NCI-H748 treated with DMSO at 0.1 percent for 48 hours (cell line): ENCODE data around the gene PPP2R5D.
"Not testable (repeated sequence)": the region's sequence is repeated elsewhere in the genome, so short reads cannot be mapped to it uniquely, and the experiment has no call there.

ENCODE experiments used
- DNase-seq: peaks from one replicate; lab custom pipeline; 2025; lab: John Stamatoyannopoulos, UW

The PPP2R5D gene

GRCh38 chr6:42984001-42984923 is at the start of gene PPP2R5D:
PPP2R5D (plus strand) TSS chr6:42984570; CDS start chr6:42984678, 108 bp downstream.
- DNase-seq = peak; percentile 99

- no peak for DNase-seq
Observed at GRCh38 chr6:42935322-42935721, 49.0 kb upstream of the PPP2R5D start.

- no peak for DNase-seq
Observed at GRCh38 chr6:42936398-42936797, 48.0 kb upstream of the PPP2R5D start.

- no peak for DNase-seq
Observed at GRCh38 chr6:42937548-42938427, 46.6 kb upstream of the PPP2R5D start.

- no peak for DNase-seq
Observed at GRCh38 chr6:42938428-42938796, 46.0 kb upstream of the PPP2R5D start.

DNA sequence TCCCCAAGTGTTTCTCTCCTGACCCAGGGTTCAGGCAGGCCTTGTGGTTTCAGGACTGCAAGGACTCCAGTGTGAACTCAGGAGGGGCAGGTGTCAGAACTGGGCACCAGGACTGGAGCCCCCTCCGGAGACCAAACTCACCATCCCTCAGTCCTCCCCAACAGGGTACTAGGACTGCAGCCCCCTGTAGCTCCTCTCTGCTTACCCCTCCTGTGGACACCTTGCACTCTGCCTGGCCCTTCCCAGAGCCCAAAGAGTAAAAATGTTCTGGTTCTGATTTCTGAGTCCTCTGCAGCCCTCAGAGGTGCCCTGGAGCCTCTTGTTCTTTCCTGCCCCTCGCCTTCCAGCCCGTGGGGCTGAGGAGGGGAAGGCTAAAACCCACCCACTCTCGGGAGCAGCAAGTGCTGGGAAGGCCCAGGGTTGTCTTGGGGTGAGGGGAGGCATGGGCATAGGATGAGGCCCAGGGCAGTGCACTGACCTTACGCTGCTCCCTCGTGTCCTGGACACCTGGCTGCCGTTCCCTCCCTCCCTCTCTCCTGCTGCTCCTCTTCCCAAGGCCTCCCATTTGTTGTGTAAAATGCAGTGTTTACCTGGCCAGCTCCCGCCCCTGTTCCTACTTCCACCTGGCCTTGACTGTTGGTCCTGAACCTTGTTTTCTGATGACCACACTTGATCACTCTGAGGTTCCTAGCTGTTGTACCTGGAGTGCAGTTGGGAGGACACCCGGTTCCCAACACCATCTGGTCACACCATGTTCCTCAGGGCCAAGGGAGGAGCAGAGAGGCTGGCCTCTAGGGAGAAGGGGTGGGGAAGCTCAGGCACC is 45.2 kb upstream of the PPP2R5D start:
- DNase-seq = no peak

DNA sequence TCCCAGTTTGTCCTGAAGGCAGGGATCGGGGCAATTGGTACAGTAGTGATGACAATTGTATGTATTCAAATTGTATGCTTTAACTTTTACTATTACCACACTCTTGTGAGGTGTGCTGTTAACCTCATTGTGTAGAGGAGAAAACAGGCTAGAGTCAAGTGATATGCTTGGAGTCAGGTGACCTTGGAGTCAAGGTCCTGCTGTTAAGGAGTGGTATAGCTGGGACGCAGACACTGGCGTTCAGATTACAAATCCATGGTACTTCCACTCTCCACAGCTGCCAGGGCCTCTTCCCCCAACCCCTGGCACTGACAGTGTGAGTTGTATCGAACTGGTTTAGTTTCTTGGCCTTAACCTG is 44.6 kb upstream of the PPP2R5D start:
- DNase-seq = no peak

GRCh38 chr6:42940493-42941045 is 43.8 kb upstream of the PPP2R5D start:
- no peak for DNase-seq

DNA sequence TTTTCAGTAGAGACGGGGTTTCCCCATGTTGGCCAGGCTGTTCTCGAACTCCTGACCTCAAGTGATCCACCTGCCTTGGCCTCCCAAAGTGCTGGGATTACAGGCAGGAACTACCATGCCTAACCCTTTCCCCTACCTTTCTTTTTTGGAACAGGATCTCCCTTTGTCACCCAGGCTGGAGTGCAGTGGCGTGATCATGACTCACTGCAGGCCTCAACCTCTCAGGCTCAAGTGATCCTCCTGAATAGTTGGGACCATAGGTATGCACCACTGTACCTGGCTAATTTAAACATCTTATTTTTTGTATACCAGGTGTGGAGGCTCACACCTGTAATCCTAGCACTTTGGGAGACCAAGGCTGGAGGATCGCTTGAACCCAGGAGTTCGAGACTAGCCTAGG is 43.0 kb upstream of the PPP2R5D start:
- DNase-seq = not testable (repeated sequence)

DNA sequence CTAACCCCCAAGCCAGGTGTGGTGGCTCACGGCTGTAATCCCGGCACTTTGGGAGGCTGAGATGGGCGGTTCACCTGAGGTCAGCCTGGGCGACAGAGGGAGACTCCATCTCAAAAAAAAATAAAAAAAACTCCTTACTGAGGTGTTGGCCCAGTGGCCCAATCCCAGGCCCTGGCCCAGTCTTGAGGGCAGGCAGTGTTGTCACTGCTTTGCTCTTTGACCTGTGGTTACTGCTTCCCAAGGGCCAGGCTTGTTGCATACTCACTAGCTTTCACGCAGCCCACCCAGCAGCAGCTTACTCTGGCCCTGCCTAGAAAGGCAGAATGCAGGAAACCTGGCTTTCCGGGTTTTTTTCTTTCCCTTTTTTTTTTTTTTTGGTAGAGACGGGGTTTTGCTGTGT is 41.9 kb upstream of the PPP2R5D start:
- no peak for DNase-seq

GRCh38 chr6:42947950-42948349 is 36.4 kb upstream of the PPP2R5D start:
- DNase-seq = no peak

- no peak for DNase-seq
Observed at GRCh38 chr6:42952389-42952788, 32.0 kb upstream of the PPP2R5D start.

GRCh38 chr6:42954405-42954804 is 30.0 kb upstream of the PPP2R5D start:
- DNase-seq = not testable (repeated sequence)

DNA sequence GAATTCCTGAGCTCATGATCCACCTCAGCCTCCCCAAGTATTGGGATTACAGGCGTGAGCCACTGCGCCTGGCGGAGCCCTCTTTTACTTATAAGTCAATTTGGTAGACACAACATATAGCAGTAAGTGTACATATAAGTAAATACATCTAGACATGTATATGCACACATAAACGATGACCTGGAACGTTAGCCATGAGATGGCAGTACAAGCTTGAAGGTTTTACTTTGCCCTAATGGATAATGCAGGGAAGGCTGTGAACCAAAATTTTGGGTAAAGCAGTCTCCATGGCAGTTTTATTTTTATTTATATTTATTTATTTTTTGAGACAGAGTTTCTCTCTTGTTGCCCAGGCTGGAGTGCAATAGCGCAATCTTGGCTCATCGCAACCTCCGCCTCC is 26.2 kb upstream of the PPP2R5D start:
- no peak for DNase-seq

- DNase-seq = no peak
Observed at GRCh38 chr6:42959917-42960242, 24.5 kb upstream of the PPP2R5D start.

DNA sequence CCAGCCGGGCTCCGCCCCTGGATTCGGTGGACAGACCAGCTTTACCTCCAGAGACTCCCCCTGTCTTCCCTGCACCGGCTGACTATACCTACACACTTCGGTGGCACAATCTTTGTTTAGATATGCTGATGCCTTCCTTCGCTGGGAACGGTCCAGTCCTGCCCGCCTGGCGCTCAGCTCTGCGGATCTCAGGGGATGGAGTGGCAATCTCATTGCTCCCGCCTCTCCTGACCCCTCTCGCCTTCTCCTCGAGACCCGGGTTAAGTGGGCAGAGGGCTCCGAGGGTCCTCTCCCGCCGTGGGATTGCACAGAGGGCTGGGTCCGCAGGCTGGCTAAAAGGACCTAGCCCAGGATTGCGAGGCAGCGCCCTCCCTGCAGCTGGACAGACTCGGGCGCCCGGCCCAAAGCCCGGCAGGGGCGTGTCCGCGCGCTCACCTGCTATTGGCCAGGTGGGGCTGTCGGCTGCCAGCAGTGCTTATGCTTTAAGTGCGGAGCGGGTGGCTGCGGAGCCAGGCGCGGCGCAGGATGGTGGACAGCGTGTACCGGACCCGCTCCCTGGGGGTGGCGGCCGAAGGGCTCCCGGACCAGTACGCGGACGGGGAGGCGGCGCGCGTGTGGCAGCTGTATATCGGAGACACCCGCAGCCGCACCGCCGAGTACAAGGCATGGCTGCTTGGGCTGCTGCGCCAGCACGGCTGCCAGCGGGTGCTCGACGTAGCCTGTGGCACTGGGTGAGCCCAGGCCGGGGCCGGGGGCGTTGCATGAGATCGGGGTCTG is 23.9 kb upstream of the PPP2R5D start, which contains the start of gene GNMT:
TSS of gene GNMT (plus strand) at position 512 of the 777 bp plus-strand sequence. CDS start at position 526, 14 bp downstream.
- DNase-seq = peak; percentile 57

- DNase-seq = no peak
Observed at GRCh38 chr6:42961020-42961470, 23.3 kb upstream of the PPP2R5D start.

DNA sequence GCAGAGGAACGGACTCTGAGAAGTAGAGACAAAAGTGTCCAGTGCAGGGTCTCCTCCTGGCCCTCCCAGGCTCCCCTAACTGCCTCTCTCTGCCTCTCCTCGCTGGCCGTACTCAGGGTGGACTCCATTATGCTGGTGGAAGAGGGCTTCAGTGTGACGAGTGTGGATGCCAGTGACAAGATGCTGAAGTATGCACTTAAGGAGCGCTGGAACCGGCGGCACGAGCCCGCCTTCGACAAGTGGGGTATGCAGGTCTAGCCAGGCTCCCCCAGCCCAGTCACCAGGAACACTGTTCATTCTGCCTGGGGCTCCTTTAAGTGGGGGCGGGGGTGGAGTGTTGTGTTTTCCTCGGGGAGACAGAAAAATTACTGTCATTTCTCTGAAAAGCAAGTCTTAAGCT is 22.3 kb upstream of the PPP2R5D start:
- no peak for DNase-seq

- DNase-seq = no peak
Observed at GRCh38 chr6:42962502-42963178, 21.7 kb upstream of the PPP2R5D start.

DNA sequence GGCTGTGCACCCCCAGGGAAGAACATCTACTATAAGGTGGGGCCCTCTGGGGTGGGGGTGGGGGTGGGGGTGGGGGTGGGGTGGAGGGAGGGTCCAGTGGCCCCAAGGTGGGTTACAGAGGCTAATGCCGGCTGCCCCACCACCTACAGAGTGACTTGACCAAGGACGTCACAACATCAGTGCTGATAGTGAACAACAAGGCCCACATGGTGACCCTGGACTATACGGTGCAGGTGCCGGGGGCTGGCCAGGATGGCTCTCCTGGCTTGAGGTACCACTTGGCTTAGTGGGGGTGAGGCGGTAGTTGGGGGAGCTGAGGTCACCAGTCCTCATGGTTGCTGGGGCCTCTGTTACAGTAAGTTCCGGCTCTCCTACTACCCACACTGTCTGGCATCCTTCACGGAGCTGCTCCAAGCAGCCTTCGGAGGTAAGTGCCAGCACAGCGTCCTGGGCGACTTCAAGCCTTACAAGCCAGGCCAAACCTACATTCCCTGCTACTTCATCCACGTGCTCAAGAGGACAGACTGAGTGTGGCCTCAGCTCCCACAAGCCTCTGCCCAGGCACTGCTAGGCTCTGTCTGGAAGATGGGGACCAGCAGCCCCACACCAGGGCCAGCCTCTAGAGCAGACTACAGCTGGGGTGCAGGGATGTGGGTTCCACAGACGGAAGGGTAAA is 21.1 kb upstream of the PPP2R5D start:
- no peak for DNase-seq
